HUES48 (cell line): ENCODE results near the gene PRPF19.

Source experiments
- H3K27ac ChIP-seq: one replicate; pipeline ENCODE4 v1.7.0; 2013; ENCODE audit warnings: low read depth, low read length, inconsistent platforms
- H3K27me3 ChIP-seq: 2 replicates; pipeline ENCODE4 v1.6.1; 2013; ENCODE audit warnings: mild to moderate bottlenecking, low read length; ENCODE audit not compliant: control insufficient read depth, insufficient read depth
- H3K36me3 ChIP-seq: 2 replicates; pipeline ENCODE4 v1.6.1; 2013; ENCODE audit warnings: low read length; ENCODE audit not compliant: control insufficient read depth, insufficient read depth
- H3K4me1 ChIP-seq: 2 replicates; pipeline ENCODE4 v1.6.1; 2013; ENCODE audit warnings: mild to moderate bottlenecking, low read length; ENCODE audit not compliant: control insufficient read depth, insufficient read depth
- H3K4me3 ChIP-seq: 2 replicates; pipeline ENCODE4 v1.5.1; 2013; ENCODE audit warnings: mild to moderate bottlenecking, low read depth, low read length
- H3K9ac ChIP-seq: 2 replicates; pipeline ENCODE4 v1.6.1; 2013; ENCODE audit warnings: mild to moderate bottlenecking, low read depth, low read length, moderate library complexity
- H3K9me3 ChIP-seq: 2 replicates; pipeline ENCODE4 v1.6.1; 2013; ENCODE audit warnings: low read length; ENCODE audit not compliant: control insufficient read depth, insufficient read depth

PRPF19 gene

DNA sequence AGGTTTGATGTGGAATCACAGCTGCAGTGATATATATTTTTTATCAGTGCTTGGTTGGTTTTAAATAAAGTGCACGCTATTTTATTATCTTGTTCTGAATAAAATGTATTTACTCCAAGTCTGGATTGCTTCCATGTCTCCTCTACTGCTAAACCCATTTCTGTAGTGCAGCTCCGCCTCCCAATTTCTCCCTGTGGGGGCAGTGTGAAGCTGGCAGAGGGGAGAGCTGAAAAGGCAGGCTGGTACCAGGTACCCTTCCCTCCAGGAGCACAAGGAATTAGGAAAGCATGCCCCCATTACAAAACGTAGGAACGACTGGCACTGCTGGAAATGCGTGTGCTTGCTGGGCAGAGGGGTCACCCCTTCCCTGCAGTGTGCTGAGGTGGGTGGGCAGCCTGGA lies 16.9 kb upstream of the PRPF19 start:
- Histone ChIP-seq H3K9ac (no peak overlapping the region), H3K9me3 (no peaks in the 10 kb centered on the region), H3K36me3 (peaks cover 49% of the 10 kb centered on the region), H3K4me1 (peaks cover 9% of the 10 kb centered on the region), H3K27me3 (no peaks in the 10 kb centered on the region; the same call in 1 of the 2 replicates), H3K27ac (no peak overlapping the region), H3K4me3 (no peak overlapping the region)

DNA sequence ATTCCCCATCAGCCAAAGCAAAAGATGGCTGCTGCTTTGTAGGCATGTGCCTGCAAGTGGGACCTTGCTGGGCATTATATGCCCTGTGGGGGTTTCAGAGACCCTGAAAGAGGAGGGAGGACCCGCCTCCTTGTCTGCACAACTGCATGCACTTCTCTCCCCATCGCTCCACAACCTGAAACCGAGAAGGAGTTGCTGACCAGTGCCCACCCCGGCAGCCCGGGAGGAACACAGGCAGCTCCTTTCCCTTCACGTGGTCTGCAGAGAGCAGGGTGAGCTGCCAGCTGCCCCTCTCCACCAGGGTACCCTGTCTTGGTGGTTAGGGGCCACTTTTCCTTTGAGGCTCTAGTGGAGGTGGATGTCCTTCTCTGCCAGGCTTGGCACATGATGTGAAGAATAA lies 16.5 kb upstream of the PRPF19 start:
- no peak overlapping the region for H3K27ac ChIP-seq
- H3K27me3 ChIP-seq = no peaks in the 10 kb centered on the region; the same call in 1 of the 2 replicates
- no peaks in the 10 kb centered on the region for H3K9me3 ChIP-seq
- peaks cover 9% of the 10 kb centered on the region for H3K4me1 ChIP-seq
- H3K36me3 ChIP-seq = peaks cover 44% of the 10 kb centered on the region
- no peak overlapping the region for H3K4me3 ChIP-seq
- H3K9ac ChIP-seq = no peak overlapping the region

- H3K27ac ChIP-seq = no peak overlapping the region
- no peak overlapping the region for H3K4me3 ChIP-seq
- H3K4me1 ChIP-seq = peaks cover 10% of the 10 kb centered on the region
- no peak overlapping the region for H3K9ac ChIP-seq
- H3K36me3 ChIP-seq = peaks cover 34% of the 10 kb centered on the region
- no peaks in the 10 kb centered on the region for H3K9me3 ChIP-seq
- H3K27me3 ChIP-seq = no peaks in the 10 kb centered on the region; the same call in 1 of the 2 replicates
Observed at GRCh38 chr11:60921777-60922335, 15.5 kb upstream of the PRPF19 start.

- H3K4me3 ChIP-seq = no peak overlapping the region
- no peaks in the 10 kb centered on the region; the same call in 1 of the 2 replicates for H3K27me3 ChIP-seq
- H3K36me3 ChIP-seq = peaks cover 30% of the 10 kb centered on the region
- H3K27ac ChIP-seq = no peak overlapping the region
- H3K9ac ChIP-seq = no peak overlapping the region
- peaks cover 16% of the 10 kb centered on the region for H3K4me1 ChIP-seq
- H3K9me3 ChIP-seq = no peaks in the 10 kb centered on the region
Observed at GRCh38 chr11:60921259-60921658, 14.9 kb upstream of the PRPF19 start.

GRCh38 chr11:60919956-60920355 lies 13.6 kb upstream of the PRPF19 start:
- Histone ChIP-seq H3K27ac (no peak overlapping the region), H3K9me3 (no peaks in the 10 kb centered on the region), H3K4me1 (peaks cover 22% of the 10 kb centered on the region), H3K4me3 (no peak overlapping the region), H3K27me3 (peaks cover 3% of the 10 kb centered on the region; the same call in 1 of the 2 replicates), H3K36me3 (peaks cover 30% of the 10 kb centered on the region), H3K9ac (no peak overlapping the region)

DNA sequence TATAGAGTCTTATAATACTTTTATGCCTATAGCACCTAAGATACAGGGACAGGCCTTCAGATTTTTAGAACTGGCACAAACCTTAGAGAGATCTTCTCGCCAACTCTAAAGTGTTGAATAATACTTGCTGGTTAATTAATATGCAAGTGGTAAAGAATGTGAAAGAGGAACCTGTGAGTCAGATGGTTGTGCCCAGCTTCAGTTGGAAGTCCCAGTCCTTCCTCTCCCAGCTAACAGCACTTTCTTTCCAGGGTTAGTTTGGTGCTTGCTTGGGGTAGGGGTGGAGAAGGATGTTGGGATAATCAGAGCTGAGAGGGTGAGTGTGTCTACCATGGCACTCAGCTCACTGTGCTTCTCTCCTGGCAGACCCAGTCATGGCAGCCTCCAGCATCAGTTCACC lies 12.9 kb upstream of the PRPF19 start:
- Histone ChIP-seq H3K4me1 (peaks cover 26% of the 10 kb centered on the region), H3K4me3 (no peak overlapping the region), H3K27me3 (peaks cover 8% of the 10 kb centered on the region; the same call in 1 of the 2 replicates), H3K9me3 (no peaks in the 10 kb centered on the region), H3K9ac (no peak overlapping the region), H3K36me3 (peaks cover 30% of the 10 kb centered on the region), H3K27ac (no peak overlapping the region)

GRCh38 chr11:60918939-60919265 lies 12.5 kb upstream of the PRPF19 start:
- Histone ChIP-seq H3K4me3 (no peak overlapping the region), H3K36me3 (peaks cover 30% of the 10 kb centered on the region), H3K27me3 (peaks cover 8% of the 10 kb centered on the region; the same call in 1 of the 2 replicates), H3K9me3 (no peaks in the 10 kb centered on the region), H3K9ac (no peak overlapping the region), H3K4me1 (peaks cover 25% of the 10 kb centered on the region), H3K27ac (no peak overlapping the region)

- Histone ChIP-seq H3K9me3 (no peaks in the 10 kb centered on the region), H3K9ac (no peak overlapping the region), H3K27me3 (peaks cover 8% of the 10 kb centered on the region; the same call in 1 of the 2 replicates), H3K4me3 (no peak overlapping the region), H3K27ac (no peak overlapping the region), H3K4me1 (peaks cover 25% of the 10 kb centered on the region), H3K36me3 (peaks cover 30% of the 10 kb centered on the region)
Observed at GRCh38 chr11:60918251-60918938, 12.0 kb upstream of the PRPF19 start.

GRCh38 chr11:60917267-60917666 lies 10.9 kb upstream of the PRPF19 start:
- no peak overlapping the region for H3K9ac ChIP-seq
- H3K4me1 ChIP-seq = peaks cover 28% of the 10 kb centered on the region
- H3K27ac ChIP-seq = no peak overlapping the region
- peaks cover 8% of the 10 kb centered on the region for H3K27me3 ChIP-seq
- no peak overlapping the region for H3K4me3 ChIP-seq
- peaks cover 28% of the 10 kb centered on the region for H3K36me3 ChIP-seq
- no peaks in the 10 kb centered on the region for H3K9me3 ChIP-seq

GRCh38 chr11:60916669-60917206 lies 10.4 kb upstream of the PRPF19 start:
- H3K36me3 ChIP-seq = peaks cover 23% of the 10 kb centered on the region
- peaks cover 28% of the 10 kb centered on the region for H3K4me1 ChIP-seq
- peaks cover 13% of the 10 kb centered on the region for H3K27me3 ChIP-seq
- H3K9ac ChIP-seq = no peak overlapping the region
- H3K9me3 ChIP-seq = no peaks in the 10 kb centered on the region
- H3K27ac ChIP-seq = no peak overlapping the region
- H3K4me3 ChIP-seq = no peak overlapping the region

DNA sequence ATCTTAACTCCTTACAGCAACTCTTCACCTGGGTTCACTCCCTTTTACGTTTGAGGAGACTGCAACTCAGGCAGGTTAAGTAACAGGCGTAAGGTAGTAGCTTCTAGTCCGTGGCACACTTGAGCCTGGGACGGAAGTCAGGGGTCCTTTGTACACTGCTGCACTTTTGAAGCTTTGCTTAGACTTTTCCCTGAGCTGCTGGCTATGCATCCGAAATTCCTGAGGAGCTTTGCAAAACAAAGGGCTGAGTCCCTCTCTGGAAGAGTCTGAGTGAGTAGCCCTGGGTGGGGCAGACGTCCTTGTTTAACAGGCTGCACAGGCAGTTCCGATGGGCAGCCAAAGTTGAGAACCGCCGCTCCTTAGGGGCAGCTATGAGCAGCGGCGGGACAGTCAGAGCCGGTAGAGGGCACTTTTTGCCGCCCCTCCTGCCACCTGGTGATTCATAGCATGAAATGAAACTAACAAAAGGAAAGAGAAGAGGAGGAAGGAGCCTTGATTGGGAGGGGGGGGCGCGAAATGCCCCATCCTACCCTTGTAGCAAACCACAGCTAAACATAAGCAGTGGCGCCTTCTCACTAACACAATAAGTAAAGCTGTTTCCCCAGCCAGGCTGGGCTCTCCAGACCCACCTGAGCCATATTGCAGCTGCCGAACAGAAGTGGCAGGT lies 9.0 kb upstream of the PRPF19 start:
- H3K9ac ChIP-seq = peak overlapping the region; percentile 7; the same call in 1 of the 2 replicates
- no peaks in the 10 kb centered on the region for H3K9me3 ChIP-seq
- H3K27me3 ChIP-seq = peaks cover 20% of the 10 kb centered on the region
- H3K4me1 ChIP-seq = peaks cover 28% of the 10 kb centered on the region
- H3K36me3 ChIP-seq = peaks cover 10% of the 10 kb centered on the region
- peak overlapping the region; percentile 65 for H3K27ac ChIP-seq
- peak overlapping the region; percentile 62 for H3K4me3 ChIP-seq
